ENCODE data around the gene PMS2. TPM values are rescaled to one million over a fixed set of nuclear protein-coding genes. Genes with fewer than 3 reads are reported as not detected.

PMS2 gene
- total RNA-seq, 1 donor from 2014 or later, result 35.8 TPM

DNA sequence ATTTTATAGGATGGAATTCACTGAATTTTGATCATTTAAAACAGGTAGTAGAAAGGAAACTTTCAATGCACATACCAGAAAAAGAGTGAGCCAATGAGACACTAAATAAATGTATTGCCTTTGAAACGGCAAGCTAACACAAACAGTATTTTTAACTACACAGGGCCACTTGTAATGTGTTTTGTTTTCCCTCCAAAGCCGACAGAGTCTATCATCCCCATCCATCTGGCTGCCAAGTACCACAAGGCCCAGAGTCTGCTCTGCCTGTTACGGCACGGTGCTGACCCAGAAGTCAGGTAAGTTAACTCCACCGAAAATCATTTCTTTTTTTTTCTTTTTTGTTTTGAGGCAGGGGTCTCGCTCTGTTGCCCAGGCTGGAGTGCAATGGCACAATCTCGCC lies 23.8 kb upstream of the PMS2 start:
- H3K36me3 ChIP-seq, result peaks cover 11% of the 10 kb centered on the region

DNA sequence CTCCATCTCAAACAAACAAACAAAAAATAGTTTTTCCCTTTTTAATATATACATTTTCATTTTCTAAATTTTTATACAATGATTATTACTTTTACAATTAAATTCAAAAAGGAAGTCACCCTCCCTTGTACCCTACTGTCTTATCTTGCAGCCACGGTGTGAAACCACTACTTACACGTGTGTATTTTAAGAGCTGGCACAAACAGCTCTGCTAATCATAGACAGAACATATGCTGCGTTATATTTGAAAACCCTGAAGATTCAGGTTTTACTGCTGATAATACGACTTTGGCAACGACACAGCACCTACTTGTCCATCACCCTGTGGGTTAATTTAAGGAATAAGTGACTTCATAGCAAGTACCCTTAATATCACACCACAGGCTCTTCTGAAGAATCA lies 23.3 kb upstream of the PMS2 start:
- H3K36me3 Mint-ChIP-seq, result peaks cover 47% of the 10 kb centered on the region
- Histone ChIP-seq H3K9me3 (ENCODE audit: low read depth) (no peaks in the 10 kb centered on the region), H3F3A (ENCODE audit: low read depth) (peaks cover 19% of the 10 kb centered on the region), H3K27ac (no peak overlapping the region), H2AFZ (replicated peaks) (no peak overlapping the region), H3K4me1 (no peaks in the 10 kb centered on the region), H3K9ac (no peak overlapping the region), H3K27me3 (no peaks in the 10 kb centered on the region), H3K4me2 (no peak overlapping the region), H4K20me1 (ENCODE audit: low read depth) (peaks cover 20% of the 10 kb centered on the region), H3K4me3 (no peak overlapping the region), H3K36me3 (peaks cover 7% of the 10 kb centered on the region), H3K79me2 (ENCODE audit: low read depth) (peaks cover 22% of the 10 kb centered on the region)
- H3K4me3 Mint-ChIP-seq, result no peak overlapping the region
- no peaks in the 10 kb centered on the region for H3K9me3 Mint-ChIP-seq
- no peak for DNase-seq (ENCODE audit: low spot score)
- H3K27ac Mint-ChIP-seq, result no peak overlapping the region
- TF ChIP-seq EZH2 (IDR thresholded peaks at IDR 0.05) (no peak), EZH2phosphoT487 (IDR thresholded peaks at IDR 0.05) (no peak)
- TF ChIP-seq, protein P1, sequence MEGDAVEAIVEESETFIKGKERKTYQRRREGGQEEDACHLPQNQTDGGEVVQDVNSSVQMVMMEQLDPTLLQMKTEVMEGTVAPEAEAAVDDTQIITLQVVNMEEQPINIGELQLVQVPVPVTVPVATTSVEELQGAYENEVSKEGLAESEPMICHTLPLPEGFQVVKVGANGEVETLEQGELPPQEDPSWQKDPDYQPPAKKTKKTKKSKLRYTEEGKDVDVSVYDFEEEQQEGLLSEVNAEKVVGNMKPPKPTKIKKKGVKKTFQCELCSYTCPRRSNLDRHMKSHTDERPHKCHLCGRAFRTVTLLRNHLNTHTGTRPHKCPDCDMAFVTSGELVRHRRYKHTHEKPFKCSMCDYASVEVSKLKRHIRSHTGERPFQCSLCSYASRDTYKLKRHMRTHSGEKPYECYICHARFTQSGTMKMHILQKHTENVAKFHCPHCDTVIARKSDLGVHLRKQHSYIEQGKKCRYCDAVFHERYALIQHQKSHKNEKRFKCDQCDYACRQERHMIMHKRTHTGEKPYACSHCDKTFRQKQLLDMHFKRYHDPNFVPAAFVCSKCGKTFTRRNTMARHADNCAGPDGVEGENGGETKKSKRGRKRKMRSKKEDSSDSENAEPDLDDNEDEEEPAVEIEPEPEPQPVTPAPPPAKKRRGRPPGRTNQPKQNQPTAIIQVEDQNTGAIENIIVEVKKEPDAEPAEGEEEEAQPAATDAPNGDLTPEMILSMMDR (IDR thresholded peaks at IDR 0.05), result no peak
- no peaks in the 10 kb centered on the region for H3K4me1 Mint-ChIP-seq
- H3K27me3 Mint-ChIP-seq (ENCODE audit: insufficient read depth, low read depth), result peaks cover 6% of the 10 kb centered on the region

More for the DNA sequence above, 23.8 kb upstream of the PMS2 start:
- no peak overlapping the region for H3K4me3 Mint-ChIP-seq
- H3K4me1 ChIP-seq, result no peaks in the 10 kb centered on the region
- no peaks in the 10 kb centered on the region for H3K27me3 ChIP-seq
- no peak for DNase-seq (ENCODE audit: low spot score)
- H3K9me3 ChIP-seq (ENCODE audit: low read depth), result no peaks in the 10 kb centered on the region
- peaks cover 6% of the 10 kb centered on the region for H3K27me3 Mint-ChIP-seq (ENCODE audit: insufficient read depth, low read depth)
- H3K36me3 Mint-ChIP-seq, result peaks cover 43% of the 10 kb centered on the region
- TF ChIP-seq EZH2 (IDR thresholded peaks at IDR 0.05), result no peak
- no peak for TF ChIP-seq EZH2phosphoT487 (IDR thresholded peaks at IDR 0.05)
- TF ChIP-seq, protein P1 (IDR thresholded peaks at IDR 0.05), result no peak
- H2AFZ ChIP-seq (replicated peaks), result no peak overlapping the region
- no peak overlapping the region for H3K27ac Mint-ChIP-seq
- H3K79me2 ChIP-seq (ENCODE audit: low read depth), result peaks cover 22% of the 10 kb centered on the region
- no peak overlapping the region for H3K9ac ChIP-seq
- no peak overlapping the region for H3K27ac ChIP-seq
- peaks cover 14% of the 10 kb centered on the region for H3F3A ChIP-seq (ENCODE audit: low read depth)
- no peak overlapping the region for H3K4me2 ChIP-seq
- H3K4me3 ChIP-seq, result no peak overlapping the region
- H3K9me3 Mint-ChIP-seq, result no peaks in the 10 kb centered on the region
- peaks cover 20% of the 10 kb centered on the region for H4K20me1 ChIP-seq (ENCODE audit: low read depth)
- no peaks in the 10 kb centered on the region for H3K4me1 Mint-ChIP-seq

GRCh38 chr7:6031567-6031966 lies 22.7 kb upstream of the PMS2 start:
- no peak for TF ChIP-seq EZH2 (IDR thresholded peaks at IDR 0.05)
- TF ChIP-seq, protein P1 (IDR thresholded peaks at IDR 0.05), result no peak
- TF ChIP-seq EZH2phosphoT487 (IDR thresholded peaks at IDR 0.05), result no peak
- Mint-ChIP-seq H3K4me1 (no peaks in the 10 kb centered on the region), H3K36me3 (peaks cover 45% of the 10 kb centered on the region), H3K9me3 (no peaks in the 10 kb centered on the region), H3K27ac (no peak overlapping the region), H3K27me3 (ENCODE audit: insufficient read depth, low read depth) (peaks cover 6% of the 10 kb centered on the region), H3K4me3 (no peak overlapping the region)
- Histone ChIP-seq H3K27ac (no peak overlapping the region), H4K20me1 (ENCODE audit: low read depth) (peaks cover 24% of the 10 kb centered on the region), H3K36me3 (peaks cover 7% of the 10 kb centered on the region), H3K4me1 (no peaks in the 10 kb centered on the region), H3F3A (ENCODE audit: low read depth) (peaks cover 22% of the 10 kb centered on the region), H3K4me3 (no peak overlapping the region), H3K9me3 (ENCODE audit: low read depth) (no peaks in the 10 kb centered on the region), H3K79me2 (ENCODE audit: low read depth) (peaks cover 22% of the 10 kb centered on the region), H3K27me3 (no peaks in the 10 kb centered on the region), H3K4me2 (no peak overlapping the region), H2AFZ (replicated peaks) (no peak overlapping the region), H3K9ac (no peak overlapping the region)
- no peak for DNase-seq (ENCODE audit: low spot score)
